IPS-18c (cell line): ENCODE data around the gene MEIOC.
"Not testable (repeated sequence)": the region's sequence is repeated elsewhere in the genome, so short reads cannot be mapped to it uniquely, and the experiment has no call there.

ENCODE experiments used
- H3K4me3 ChIP-seq: 2 replicates; pipeline ENCODE4 v1.7.0; 2013; ENCODE audit warnings: low read depth, mild to moderate bottlenecking, low read length, moderate library complexity; ENCODE audit not compliant: insufficient read depth
- H3K9me3 ChIP-seq: one replicate; pipeline ENCODE4 v1.6.1; 2013; ENCODE audit warnings: mild to moderate bottlenecking, low read length, moderate library complexity; ENCODE audit not compliant: control insufficient read depth, insufficient read depth

MEIOC gene

GRCh38 chr17:44637066-44637465 is 19.2 kb upstream of the MEIOC start:
- Histone ChIP-seq H3K9me3 (no peaks in the 10 kb centered on the region), H3K4me3 (no peak overlapping the region)

- Histone ChIP-seq H3K9me3 (no peaks in the 10 kb centered on the region), H3K4me3 (no peak overlapping the region)
Observed at GRCh38 chr17:44642834-44643233, 13.4 kb upstream of the MEIOC start.

- no peak overlapping the region for H3K4me3 ChIP-seq
- H3K9me3 ChIP-seq: no peaks in the 10 kb centered on the region
Observed at GRCh38 chr17:44645341-44645740, 10.9 kb upstream of the MEIOC start.

GRCh38 chr17:44646280-44646679 is 10.0 kb upstream of the MEIOC start:
- Histone ChIP-seq H3K4me3 (no peak overlapping the region), H3K9me3 (no peaks in the 10 kb centered on the region)

GRCh38 chr17:44647736-44648135 is 8.5 kb upstream of the MEIOC start:
- Histone ChIP-seq H3K9me3 (no peaks in the 10 kb centered on the region), H3K4me3 (no peak overlapping the region)

- no peaks in the 10 kb centered on the region for H3K9me3 ChIP-seq
- H3K4me3 ChIP-seq: no peak overlapping the region
Observed at GRCh38 chr17:44648963-44649362, 7.3 kb upstream of the MEIOC start.

- Histone ChIP-seq H3K9me3 (peaks cover 5% of the 10 kb centered on the region), H3K4me3 (no peak overlapping the region)
Observed at GRCh38 chr17:44651228-44651627, 5.0 kb upstream of the MEIOC start.

GRCh38 chr17:44652727-44653126 is 3.5 kb upstream of the MEIOC start:
- Histone ChIP-seq H3K9me3 (peaks cover 5% of the 10 kb centered on the region), H3K4me3 (no peak overlapping the region)

GRCh38 chr17:44653384-44653783 is 2.9 kb upstream of the MEIOC start:
- H3K9me3 ChIP-seq: peaks cover 5% of the 10 kb centered on the region

GRCh38 chr17:44653954-44654353 is 2.3 kb upstream of the MEIOC start:
- Histone ChIP-seq H3K9me3 (peaks cover 5% of the 10 kb centered on the region), H3K4me3 (no peak overlapping the region)

More at GRCh38 chr17:44653384-44653783, 2.9 kb upstream of the MEIOC start:
- H3K4me3 ChIP-seq: no peak overlapping the region

GRCh38 chr17:44661835-44662234 is 5.6 kb downstream of the MEIOC start:
- no peak overlapping the region for H3K4me3 ChIP-seq
- no peaks in the 10 kb centered on the region for H3K9me3 ChIP-seq

- Histone ChIP-seq H3K9me3 (no peaks in the 10 kb centered on the region), H3K4me3 (no peak overlapping the region)
Observed at GRCh38 chr17:44663095-44663494, 6.8 kb downstream of the MEIOC start.

GRCh38 chr17:44664867-44665266 is 8.6 kb downstream of the MEIOC start:
- Histone ChIP-seq H3K4me3 (no peak overlapping the region), H3K9me3 (no peaks in the 10 kb centered on the region)

GRCh38 chr17:44666006-44666405 is 9.7 kb downstream of the MEIOC start:
- H3K9me3 ChIP-seq: no peaks in the 10 kb centered on the region
- H3K4me3 ChIP-seq: no peak overlapping the region

GRCh38 chr17:44672479-44673093 is 16.3 kb downstream of the MEIOC start:
- H3K9me3 ChIP-seq: no peaks in the 10 kb centered on the region
- no peak overlapping the region for H3K4me3 ChIP-seq

GRCh38 chr17:44673893-44674292 is 17.6 kb downstream of the MEIOC start:
- Histone ChIP-seq H3K9me3 (no peaks in the 10 kb centered on the region), H3K4me3 (no peak overlapping the region)

GRCh38 chr17:44677136-44677535 is 20.9 kb downstream of the MEIOC start:
- no peak overlapping the region for H3K4me3 ChIP-seq
- H3K9me3 ChIP-seq: no peaks in the 10 kb centered on the region

GRCh38 chr17:44683303-44683702 is 27.0 kb downstream of the MEIOC start:
- not testable (repeated sequence) for H3K9me3 ChIP-seq, H3K4me3 ChIP-seq

GRCh38 chr17:44687756-44688155 is 31.5 kb downstream of the MEIOC start:
- Histone ChIP-seq H3K9me3 (peaks cover 3% of the 10 kb centered on the region), H3K4me3 (no peak overlapping the region)
